PC-3 (cell line): Measurements from ENCODE around the gene GBE1. TPM values are rescaled to one million over a fixed set of nuclear protein-coding genes. Genes with fewer than 3 reads are reported as not detected.
A peak's percentile ranks its signal among the peaks of the same experiment; 100 is the strongest.
"Not testable (repeated sequence)": the region's sequence is repeated elsewhere in the genome, so short reads cannot be mapped to it uniquely, and the experiment has no call there.

Source experiments
- ATAC-seq: fragments of 200-7000 bp; cut with Tn5 transposase; 2 replicates; pipeline ENCODE4 v1.9.1; 2020; ENCODE audit warnings: mild to moderate bottlenecking, moderate library complexity
- BruUV-seq: library from RNA; stranded (reverse); fragments of 400-500 nt; replicated peaks from 2 replicates; lab custom pipeline; 2021; lab: Mats Ljungman, UMichigan
- CTCF ChIA-PET: fragments of 300-600 bp; sonication (Branson Sonifier 250); formaldehyde crosslinking; loops from one replicate; lab custom pipeline; 2022; ENCODE audit warnings: antibody characterized with exemption; lab: Charles Lee
- POLR2A ChIA-PET: fragments of 300-600 bp; sonication (Branson Sonifier 250); formaldehyde crosslinking; loops from one replicate; lab custom pipeline; 2022; ENCODE audit warnings: antibody characterized with exemption; ENCODE audit not compliant: unreplicated experiment; lab: Charles Lee
- DNase-seq: peaks from one replicate; pipeline ENCODE4 v3.0.0-alpha.2; 2015
- H2AFZ ChIP-seq: fragments of 300-600 bp; sonication (generic); 2 replicates; pipeline ENCODE4 v1.6.0; 2016; ENCODE audit warnings: antibody characterized with exemption, low read length
- H3F3A ChIP-seq: fragments of 300-600 bp; sonication (generic); one replicate; pipeline ENCODE4 v1.6.0; 2017; ENCODE audit warnings: antibody characterized with exemption, low read length, control low read depth, mild to moderate bottlenecking; ENCODE audit not compliant: unreplicated experiment
- H3K27ac ChIP-seq: fragments of 300-600 bp; sonication (generic); 2 replicates; pipeline ENCODE4 v1.5.1; 2016; ENCODE audit warnings: mild to moderate bottlenecking, low read length
- H3K27me3 ChIP-seq: fragments of 300-600 bp; sonication (generic); 2 replicates; pipeline ENCODE4 v1.6.1; 2016; ENCODE audit warnings: low read length, mixed read lengths
- H3K36me3 ChIP-seq: fragments of 300-600 bp; sonication (generic); 2 replicates; pipeline ENCODE4 v1.6.1; 2016; ENCODE audit warnings: low read depth, mixed run types, low read length, mixed read lengths
- H3K4me1 ChIP-seq: fragments of 300-600 bp; sonication (generic); 2 replicates; pipeline ENCODE4 v1.5.1; 2016; ENCODE audit warnings: low read length; ENCODE audit not compliant: insufficient read depth
- H3K4me2 ChIP-seq: fragments of 300-600 bp; sonication (generic); 2 replicates; pipeline ENCODE4 v1.6.0; 2016; ENCODE audit warnings: low read length
- H3K4me3 ChIP-seq: fragments of 300-600 bp; sonication (generic); 2 replicates; pipeline ENCODE4 v1.5.1; 2016; ENCODE audit warnings: mild to moderate bottlenecking, low read length, mixed read lengths
- H3K79me2 ChIP-seq: fragments of 300-600 bp; sonication (generic); 2 replicates; pipeline ENCODE4 v1.6.1; 2017; ENCODE audit warnings: low read length, mixed read lengths
- H3K9ac ChIP-seq: fragments of 300-600 bp; sonication (generic); 2 replicates; pipeline ENCODE4 v1.6.0; 2016; ENCODE audit warnings: mild to moderate bottlenecking, low read length
- H3K9me2 ChIP-seq: fragments of 300-600 bp; sonication (generic); replicated peaks from 2 replicates; pipeline ENCODE4 v1.6.1; 2016; ENCODE audit warnings: mixed run types, low read length, mixed read lengths
- H3K9me3 ChIP-seq: fragments of 300-600 bp; sonication (generic); 2 replicates; pipeline ENCODE4 v1.6.1; 2016; ENCODE audit warnings: low read length, mixed read lengths
- H4K20me1 ChIP-seq: fragments of 300-600 bp; sonication (generic); 2 replicates; pipeline ENCODE4 v1.6.1; 2016; ENCODE audit warnings: low read length, mixed read lengths
- EZH2 ChIP-seq: fragments of 300-600 bp; sonication (generic); IDR thresholded peaks from one replicate; pipeline ENCODE4 v1.6.1; 2017; ENCODE audit warnings: antibody characterized with exemption, mild to moderate bottlenecking, low read length; ENCODE audit not compliant: unreplicated experiment
- EZH2phosphoT487 ChIP-seq: fragments of 300-600 bp; sonication (generic); IDR thresholded peaks from 2 replicates; pipeline ENCODE4 v1.6.1; 2018; ENCODE audit warnings: mild to moderate bottlenecking, antibody characterized with exemption, low read length, borderline replicate concordance
- intact Hi-C: fragments of 100-400 bp; cut with micrococcal nuclease; formaldehyde crosslinking; loops from 2 replicates; pipeline ENCODE4 v1.9.0; 2023
- total RNA-seq: library from RNA; depleted of rRNA; stranded (reverse); fragments of >200 nt; gene quantifications from 2 replicates; pipeline ENCODE4 v1.2.3, GENCODE V29; 2014
- TF ChIP-seq, protein P1 (sequence below): fragments of 300-600 bp; sonication (generic); conservative IDR thresholded peaks from 2 replicates; pipeline ENCODE4 v1.5.1; 2017; ENCODE audit warnings: antibody characterized with exemption, low read depth, mild to moderate bottlenecking, low read length

GBE1 gene
- total RNA-seq, 1 experiment from 2014 or later, result 57.7 TPM

DNA sequence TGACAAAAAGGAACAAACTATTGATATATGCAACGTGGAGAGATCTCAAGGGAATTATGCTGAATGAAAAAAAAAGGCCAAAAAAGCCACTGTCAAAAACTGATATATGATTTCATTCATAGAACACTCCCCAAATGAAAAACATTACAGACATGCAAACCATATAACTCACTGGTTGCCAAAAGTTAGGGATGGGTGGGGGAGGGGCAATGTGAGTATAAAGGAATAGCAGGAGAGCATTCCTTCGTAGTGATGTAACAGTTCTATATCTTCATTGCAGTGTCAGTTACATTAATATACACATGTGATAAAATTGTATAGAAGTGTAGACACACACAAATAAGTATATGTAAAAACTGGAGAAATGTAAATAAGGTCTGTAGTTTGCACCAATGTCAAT lies 12.2 kb downstream of the GBE1 start:
- no peaks in the 10 kb centered on the region for H3K9me2 ChIP-seq
- DNase-seq (peak; percentile 57), ATAC-seq (no peak)
- no peaks in the 10 kb centered on the region for H4K20me1 ChIP-seq
- TF ChIP-seq EZH2phosphoT487, result no peak
- TF ChIP-seq, protein P1, sequence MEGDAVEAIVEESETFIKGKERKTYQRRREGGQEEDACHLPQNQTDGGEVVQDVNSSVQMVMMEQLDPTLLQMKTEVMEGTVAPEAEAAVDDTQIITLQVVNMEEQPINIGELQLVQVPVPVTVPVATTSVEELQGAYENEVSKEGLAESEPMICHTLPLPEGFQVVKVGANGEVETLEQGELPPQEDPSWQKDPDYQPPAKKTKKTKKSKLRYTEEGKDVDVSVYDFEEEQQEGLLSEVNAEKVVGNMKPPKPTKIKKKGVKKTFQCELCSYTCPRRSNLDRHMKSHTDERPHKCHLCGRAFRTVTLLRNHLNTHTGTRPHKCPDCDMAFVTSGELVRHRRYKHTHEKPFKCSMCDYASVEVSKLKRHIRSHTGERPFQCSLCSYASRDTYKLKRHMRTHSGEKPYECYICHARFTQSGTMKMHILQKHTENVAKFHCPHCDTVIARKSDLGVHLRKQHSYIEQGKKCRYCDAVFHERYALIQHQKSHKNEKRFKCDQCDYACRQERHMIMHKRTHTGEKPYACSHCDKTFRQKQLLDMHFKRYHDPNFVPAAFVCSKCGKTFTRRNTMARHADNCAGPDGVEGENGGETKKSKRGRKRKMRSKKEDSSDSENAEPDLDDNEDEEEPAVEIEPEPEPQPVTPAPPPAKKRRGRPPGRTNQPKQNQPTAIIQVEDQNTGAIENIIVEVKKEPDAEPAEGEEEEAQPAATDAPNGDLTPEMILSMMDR, result no peak
- no peak for TF ChIP-seq EZH2
- H3K27ac ChIP-seq, result no peak overlapping the region
- H3K9ac ChIP-seq, result no peak overlapping the region
- H3K79me2 ChIP-seq, result peaks cover 72% of the 10 kb centered on the region
- no peak overlapping the region for H2AFZ ChIP-seq
- ChIA-PET CTCF (no interaction called here), POLR2A (no interaction called here)
- H3K4me2 ChIP-seq, result peak overlapping the region; percentile 16; the same call in 1 of the 2 replicates
- BruUV-seq, result no TSS peak
- no peaks in the 10 kb centered on the region for H3K9me3 ChIP-seq
- H3K27me3 ChIP-seq, result no peaks in the 10 kb centered on the region
- peaks cover 9% of the 10 kb centered on the region for H3F3A ChIP-seq
- peaks cover 7% of the 10 kb centered on the region for H3K36me3 ChIP-seq
- intact Hi-C loops, result loop anchor here (10.0 kb wide), 2 partner anchors 154 to 726 kb away; no protein-coding TSS in a partner anchor
- H3K4me1 ChIP-seq, result peaks cover 29% of the 10 kb centered on the region
- no peak overlapping the region for H3K4me3 ChIP-seq

DNA sequence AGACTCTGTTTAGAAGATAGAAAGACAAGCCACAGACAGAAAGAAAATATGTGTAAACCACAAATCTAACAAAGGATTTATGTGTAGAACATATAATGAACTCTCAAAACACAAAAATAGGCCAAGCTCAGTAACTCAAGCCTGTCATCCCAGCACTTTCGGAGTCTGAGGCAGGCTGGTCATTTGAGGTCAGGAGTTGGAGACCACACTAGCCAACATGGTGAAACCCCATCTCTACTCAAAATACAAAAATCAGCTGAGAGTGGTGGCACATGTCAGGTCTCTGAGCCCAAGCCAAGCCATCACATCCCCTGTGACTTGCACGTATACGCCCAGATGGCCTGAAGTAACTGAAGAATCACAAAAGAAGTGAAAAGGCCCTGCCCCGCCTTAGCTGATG lies 14.2 kb downstream of the GBE1 start:
- H3K4me2 ChIP-seq, DNase-seq, H3K4me3 ChIP-seq, H3K36me3 ChIP-seq, H4K20me1 ChIP-seq, CTCF ChIA-PET, H3K9me3 ChIP-seq, H3K9ac ChIP-seq, H2AFZ ChIP-seq, ATAC-seq, H3K27me3 ChIP-seq, BruUV-seq, H3K9me2 ChIP-seq, H3K27ac ChIP-seq: not testable (repeated sequence)
- Histone ChIP-seq H3K79me2 (peaks cover 64% of the 10 kb centered on the region), H3F3A (peaks cover 27% of the 10 kb centered on the region), H3K4me1 (peaks cover 49% of the 10 kb centered on the region)
- intact Hi-C loops, result loop anchor here (10.0 kb wide), 2 partner anchors 152 to 728 kb away; no protein-coding TSS in a partner anchor
- POLR2A ChIA-PET, result interaction anchor here (0.6 to 0.7 kb wide), 2 partner anchors 11 to 62 kb away, joined by 3 to 5 read pairs; no protein-coding TSS in a partner anchor

DNA sequence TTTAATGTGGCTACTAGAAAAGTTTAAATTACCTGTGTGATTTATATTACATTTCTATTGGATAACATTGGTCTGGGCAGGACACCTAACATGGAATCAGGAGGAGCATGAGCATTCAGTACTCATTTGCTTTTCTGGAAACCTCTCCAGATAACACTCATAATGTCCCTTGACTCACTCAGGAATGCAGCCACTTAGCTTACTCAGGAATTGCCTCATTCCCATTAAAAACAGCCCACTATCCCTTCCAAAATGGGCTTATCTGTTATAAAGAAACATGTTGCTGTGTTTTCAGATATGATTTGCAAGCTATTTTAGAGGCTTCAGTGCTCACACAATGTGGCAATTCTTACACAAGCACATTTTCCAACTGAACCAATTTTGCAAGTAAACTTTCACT lies 17.1 kb downstream of the GBE1 start:
- H3K36me3 ChIP-seq, result no peaks in the 10 kb centered on the region; the same call in none of the 2 replicates
- TF ChIP-seq EZH2phosphoT487 (no peak), EZH2 (no peak)
- TF ChIP-seq, protein P1, result no peak
- no peak overlapping the region for H2AFZ ChIP-seq
- intact Hi-C loops, result loop anchor here (5.0 to 10.0 kb wide), 3 partner anchors 77 to 730 kb away; no protein-coding TSS in a partner anchor
- ChIA-PET POLR2A (no interaction called here), CTCF (interaction anchor here (0.6 kb wide), 1 partner anchor 1675 kb away, joined by 3 read pairs; no protein-coding TSS in a partner anchor)
- ATAC-seq (peak; percentile 73), DNase-seq (peak; percentile 91)
- peak overlapping the region; percentile 15 for H3K9ac ChIP-seq
- H3F3A ChIP-seq, result peaks cover 27% of the 10 kb centered on the region
- H3K9me2 ChIP-seq, result no peaks in the 10 kb centered on the region
- no peaks in the 10 kb centered on the region for H4K20me1 ChIP-seq
- no TSS peak for BruUV-seq
- peaks cover 67% of the 10 kb centered on the region for H3K79me2 ChIP-seq
- peak overlapping the region; percentile 83 for H3K27ac ChIP-seq
- H3K9me3 ChIP-seq, result no peaks in the 10 kb centered on the region
- no peaks in the 10 kb centered on the region for H3K27me3 ChIP-seq
- peak overlapping the region; percentile 66 for H3K4me2 ChIP-seq
- H3K4me1 ChIP-seq, result peaks cover 47% of the 10 kb centered on the region
- H3K4me3 ChIP-seq, result peak overlapping the region; percentile 31; the same call in 1 of the 2 replicates
